ENCODE results near the gene DAPK3.
"Not testable (repeated sequence)": the region's sequence is repeated elsewhere in the genome, so short reads cannot be mapped to it uniquely, and the experiment has no call there.

The DAPK3 gene

DNA sequence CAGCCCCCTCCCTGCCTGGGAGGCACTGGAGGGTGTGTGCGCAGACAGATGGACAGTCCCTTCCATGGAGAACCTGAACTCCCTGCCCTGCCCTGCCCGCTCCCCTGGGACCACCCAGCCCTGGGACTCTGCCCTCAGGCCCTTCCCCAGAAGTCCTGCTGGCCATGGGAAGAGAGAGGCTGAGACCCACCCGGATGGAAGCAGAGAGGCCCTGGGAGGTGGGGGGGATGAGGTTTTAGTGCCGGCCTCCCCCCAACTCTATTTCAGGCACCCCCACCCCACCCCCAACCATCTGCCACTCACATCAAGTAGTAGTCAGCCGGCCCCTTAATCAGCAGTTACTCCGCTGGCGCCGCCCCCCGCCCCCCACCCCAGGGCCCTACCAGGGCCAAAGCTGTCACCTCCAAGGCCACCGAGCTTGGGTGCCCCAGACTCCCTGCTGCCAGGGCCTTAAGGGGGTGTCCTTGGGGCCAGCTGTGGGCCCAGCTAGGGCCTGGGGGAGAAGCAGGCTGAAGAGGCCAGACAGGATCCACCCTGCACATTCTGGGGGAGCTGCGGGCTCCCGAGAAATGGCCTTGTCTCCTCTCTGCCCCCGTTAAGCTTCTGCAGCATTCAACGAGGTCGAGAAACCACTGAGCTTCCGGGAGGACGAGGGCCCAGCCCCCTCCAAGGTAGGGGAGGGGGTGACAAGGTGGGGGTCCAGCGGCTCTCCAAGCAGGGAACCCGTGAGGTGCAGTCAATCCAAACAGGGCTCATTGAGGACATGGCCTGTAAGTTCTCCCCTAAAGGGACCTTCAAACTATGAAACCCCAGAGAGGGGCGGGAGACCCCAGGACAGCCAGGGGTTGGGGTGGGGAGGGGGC lies 20.7 kb downstream of the DAPK3 start:
- Histone ChIP-seq H3K36me3 (peaks cover 15% of the 10 kb centered on the region), H3K27me3 (ENCODE audit: insufficient read depth, low read depth, severe bottlenecking) (no peaks in the 10 kb centered on the region), H3K4me3 (ENCODE audit: low read depth, low read length) (peak overlapping the region; percentile 47), H3K27ac (peak overlapping the region; percentile 92), H3K9me3 (ENCODE audit: severe bottlenecking) (no peaks in the 10 kb centered on the region)
- TF ChIP-seq, protein P1, sequence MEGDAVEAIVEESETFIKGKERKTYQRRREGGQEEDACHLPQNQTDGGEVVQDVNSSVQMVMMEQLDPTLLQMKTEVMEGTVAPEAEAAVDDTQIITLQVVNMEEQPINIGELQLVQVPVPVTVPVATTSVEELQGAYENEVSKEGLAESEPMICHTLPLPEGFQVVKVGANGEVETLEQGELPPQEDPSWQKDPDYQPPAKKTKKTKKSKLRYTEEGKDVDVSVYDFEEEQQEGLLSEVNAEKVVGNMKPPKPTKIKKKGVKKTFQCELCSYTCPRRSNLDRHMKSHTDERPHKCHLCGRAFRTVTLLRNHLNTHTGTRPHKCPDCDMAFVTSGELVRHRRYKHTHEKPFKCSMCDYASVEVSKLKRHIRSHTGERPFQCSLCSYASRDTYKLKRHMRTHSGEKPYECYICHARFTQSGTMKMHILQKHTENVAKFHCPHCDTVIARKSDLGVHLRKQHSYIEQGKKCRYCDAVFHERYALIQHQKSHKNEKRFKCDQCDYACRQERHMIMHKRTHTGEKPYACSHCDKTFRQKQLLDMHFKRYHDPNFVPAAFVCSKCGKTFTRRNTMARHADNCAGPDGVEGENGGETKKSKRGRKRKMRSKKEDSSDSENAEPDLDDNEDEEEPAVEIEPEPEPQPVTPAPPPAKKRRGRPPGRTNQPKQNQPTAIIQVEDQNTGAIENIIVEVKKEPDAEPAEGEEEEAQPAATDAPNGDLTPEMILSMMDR (IDR thresholded peaks at IDR 0.05; ENCODE audit: low read depth, low read length): no peak
- DNase-seq: peak; percentile 79

DNA sequence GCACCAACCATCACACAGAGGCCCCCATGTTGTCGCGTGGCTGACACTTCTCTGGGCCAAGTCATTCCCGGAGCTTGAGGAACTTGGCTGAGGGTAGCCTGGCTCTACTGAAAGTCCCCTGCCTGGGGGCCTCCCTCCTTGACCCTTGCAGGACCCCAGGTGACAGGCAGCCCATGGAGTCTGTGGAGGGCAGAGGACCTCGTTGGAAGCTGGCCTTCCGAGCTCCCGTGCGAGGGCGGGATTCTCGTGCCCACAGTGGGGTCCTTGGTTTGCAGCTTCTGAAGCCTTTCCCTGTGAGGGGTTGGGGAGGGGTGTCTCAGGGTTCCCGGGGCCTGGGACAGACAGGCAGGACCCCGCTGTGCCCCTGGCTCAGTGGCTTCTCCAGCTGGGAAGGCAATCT lies 21.6 kb downstream of the DAPK3 start:
- H3K27ac ChIP-seq: peak overlapping the region; percentile 92
- peaks cover 7% of the 10 kb centered on the region for H3K36me3 ChIP-seq
- TF ChIP-seq, protein P1 (IDR thresholded peaks at IDR 0.05; ENCODE audit: low read depth, low read length): no peak
- no peak for DNase-seq
- no peak overlapping the region for H3K4me3 ChIP-seq (ENCODE audit: low read depth, low read length)
- H3K9me3 ChIP-seq (ENCODE audit: severe bottlenecking): no peaks in the 10 kb centered on the region
- H3K27me3 ChIP-seq (ENCODE audit: insufficient read depth, low read depth, severe bottlenecking): no peaks in the 10 kb centered on the region

DNA sequence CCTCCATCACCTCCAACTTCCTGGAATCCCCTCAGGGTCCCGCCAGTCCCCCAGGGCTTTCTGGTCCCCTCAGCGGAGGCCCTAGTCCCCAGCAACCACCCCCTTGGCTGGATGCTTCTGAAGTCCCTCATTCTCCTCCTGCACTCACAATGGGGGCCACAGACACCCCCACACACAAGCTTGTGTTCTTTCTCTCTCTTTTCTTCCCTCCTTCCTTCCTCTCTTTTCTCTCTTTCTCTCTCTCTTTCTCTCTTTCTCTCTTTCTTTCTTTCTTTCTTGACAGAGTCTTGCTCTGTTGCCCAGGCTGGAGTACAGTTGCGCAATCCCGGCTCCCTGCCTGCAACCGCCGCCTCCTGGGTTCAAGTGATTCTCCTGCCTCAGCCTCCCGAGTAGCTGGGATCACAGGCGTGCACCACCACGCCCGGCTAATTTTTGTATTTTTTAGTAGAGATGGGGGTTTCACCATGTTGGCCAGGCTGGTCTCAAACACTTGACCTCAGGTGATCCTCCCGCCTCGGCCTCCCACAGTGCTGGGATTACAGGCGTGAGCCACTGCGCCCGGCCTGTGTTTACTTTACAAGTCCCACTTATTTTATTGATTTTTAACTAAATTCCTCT lies 23.5 kb downstream of the DAPK3 start:
- H3K9me3 ChIP-seq (ENCODE audit: severe bottlenecking); H3K36me3 ChIP-seq; H3K27ac ChIP-seq; H3K4me3 ChIP-seq (ENCODE audit: low read depth, low read length); H3K27me3 ChIP-seq (ENCODE audit: insufficient read depth, low read depth, severe bottlenecking); DNase-seq: not testable (repeated sequence)

DNA sequence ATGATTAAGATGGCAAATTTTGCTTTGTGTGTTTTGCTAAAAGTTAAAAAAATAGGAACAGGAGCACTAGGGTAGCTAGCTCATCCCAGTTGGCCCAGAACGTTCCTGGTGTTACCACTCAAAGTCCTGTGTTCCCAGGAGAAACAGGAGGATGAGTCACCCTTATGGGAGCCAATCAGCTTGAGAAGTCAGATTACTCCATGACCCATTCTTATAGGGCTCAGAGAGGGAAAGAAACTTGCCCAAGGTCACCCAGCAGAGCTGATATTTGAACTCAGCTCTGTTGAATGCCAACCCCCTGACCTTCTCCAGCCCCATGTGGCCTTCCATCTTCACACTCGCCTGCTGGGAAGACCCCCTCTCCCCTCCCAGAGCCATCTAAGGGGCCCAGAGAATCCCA lies 25.1 kb downstream of the DAPK3 start:
- Histone ChIP-seq H3K9me3 (ENCODE audit: severe bottlenecking) (no peaks in the 10 kb centered on the region), H3K4me3 (ENCODE audit: low read depth, low read length) (no peak overlapping the region), H3K36me3 (no peaks in the 10 kb centered on the region), H3K27ac (no peak overlapping the region), H3K27me3 (ENCODE audit: insufficient read depth, low read depth, severe bottlenecking) (no peaks in the 10 kb centered on the region)
- DNase-seq: no peak
- TF ChIP-seq, protein P1 (IDR thresholded peaks at IDR 0.05; ENCODE audit: low read depth, low read length): no peak

DNA sequence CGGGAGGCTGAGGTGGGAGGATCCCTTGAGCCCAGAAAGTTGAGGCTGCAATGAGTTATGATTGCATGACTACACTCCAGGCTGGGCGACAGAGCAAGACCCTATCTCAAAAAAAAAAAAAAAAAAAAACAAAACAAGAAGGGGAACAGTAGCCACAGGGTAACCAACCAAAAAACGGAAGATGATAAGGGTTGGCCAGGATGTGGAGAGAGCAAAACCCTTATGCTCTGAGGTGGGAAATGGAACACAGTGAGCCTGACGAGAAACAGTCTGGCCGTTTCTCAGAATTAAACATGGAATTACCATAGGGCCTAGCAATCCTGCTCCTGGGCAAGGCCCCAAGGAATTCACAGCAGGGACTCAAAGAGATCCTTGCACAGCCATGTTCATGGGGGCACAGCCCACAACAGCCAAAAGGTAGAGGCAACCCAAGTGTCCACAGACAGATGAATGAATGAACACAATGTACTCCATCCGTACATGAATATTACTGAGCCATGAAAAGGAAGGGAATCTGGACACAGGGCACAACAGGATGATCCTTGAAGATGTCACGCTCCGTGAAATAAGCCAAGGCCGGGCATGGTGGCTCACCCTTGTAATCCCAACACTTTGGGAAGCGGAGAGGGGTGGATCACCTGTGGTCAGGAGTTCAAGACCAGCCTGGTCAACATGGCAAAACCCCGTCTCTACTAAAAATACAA lies 26.7 kb downstream of the DAPK3 start:
- no peak overlapping the region for H3K4me3 ChIP-seq (ENCODE audit: low read depth, low read length)
- TF ChIP-seq, protein P1 (IDR thresholded peaks at IDR 0.05; ENCODE audit: low read depth, low read length): no peak
- no peak overlapping the region for H3K27ac ChIP-seq
- no peaks in the 10 kb centered on the region for H3K36me3 ChIP-seq
- no peak for DNase-seq
- H3K9me3 ChIP-seq (ENCODE audit: severe bottlenecking): no peaks in the 10 kb centered on the region
- no peaks in the 10 kb centered on the region for H3K27me3 ChIP-seq (ENCODE audit: insufficient read depth, low read depth, severe bottlenecking)

DNA sequence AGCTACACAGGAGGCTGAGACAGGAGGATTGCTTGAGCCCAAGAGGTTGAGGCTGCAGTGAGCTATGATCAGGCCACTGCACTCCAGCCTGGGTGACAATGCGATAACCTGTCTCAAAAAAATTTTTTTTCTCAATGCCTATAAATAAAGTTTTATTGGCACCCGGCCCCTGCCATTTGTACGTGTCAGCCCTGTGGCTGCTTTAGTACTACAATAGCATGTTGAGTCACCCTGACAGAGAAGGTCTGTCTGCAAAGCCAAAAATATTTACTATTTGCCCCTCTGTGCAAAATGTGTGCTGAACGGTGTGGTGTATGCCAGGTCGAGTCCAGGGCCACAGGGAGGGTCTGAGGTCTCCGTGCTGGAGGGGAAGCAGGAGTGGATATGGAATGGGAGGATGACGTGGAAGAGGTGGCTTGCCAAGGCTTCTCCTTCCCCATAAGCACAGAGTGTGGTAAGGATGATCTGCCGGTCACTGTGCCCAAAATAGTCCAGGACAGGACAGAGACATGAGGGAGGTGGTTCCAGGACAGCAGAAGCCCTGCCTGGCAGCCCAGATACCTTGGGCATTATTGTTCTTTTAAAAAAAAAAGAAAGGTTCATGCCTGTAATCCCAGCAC lies 28.0 kb downstream of the DAPK3 start:
- Histone ChIP-seq H3K27me3 (ENCODE audit: insufficient read depth, low read depth, severe bottlenecking) (no peaks in the 10 kb centered on the region), H3K36me3 (no peaks in the 10 kb centered on the region), H3K4me3 (ENCODE audit: low read depth, low read length) (no peak overlapping the region), H3K9me3 (ENCODE audit: severe bottlenecking) (no peaks in the 10 kb centered on the region), H3K27ac (no peak overlapping the region)
- DNase-seq: no peak
- TF ChIP-seq, protein P1 (IDR thresholded peaks at IDR 0.05; ENCODE audit: low read depth, low read length): no peak

DNA sequence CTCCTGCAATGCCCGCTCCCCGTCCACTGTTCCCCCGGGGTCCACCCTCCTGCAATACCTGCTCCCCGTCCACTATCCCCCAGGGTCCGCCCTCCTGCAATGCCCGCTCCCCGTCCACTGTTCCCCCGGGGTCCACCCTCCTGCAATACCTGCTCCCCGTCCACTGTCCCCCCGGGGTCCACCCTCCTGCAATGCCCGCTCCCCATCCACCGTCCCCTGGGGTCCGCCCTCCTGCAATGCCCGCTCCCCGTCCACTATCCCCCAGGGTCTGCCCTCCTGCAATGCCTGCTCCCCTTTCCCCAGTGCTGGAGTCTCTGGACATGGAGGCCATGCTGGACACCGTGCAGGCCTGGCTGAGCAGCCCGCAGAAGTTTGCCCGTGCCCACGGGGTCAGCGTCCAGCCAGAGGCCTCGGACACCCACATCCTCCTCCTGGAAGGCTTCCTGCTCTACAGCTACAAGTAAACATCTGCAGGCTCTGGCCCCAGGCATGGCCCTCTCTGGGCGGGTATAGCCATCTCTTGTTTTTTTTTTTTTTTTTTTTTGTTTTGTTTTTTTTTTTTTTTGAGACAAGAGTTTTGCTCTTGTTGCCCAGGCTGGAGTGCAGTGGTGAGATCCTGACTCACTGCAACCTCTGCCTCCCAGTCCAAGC lies 32.5 kb downstream of the DAPK3 start:
- not testable (repeated sequence) for H3K27me3 ChIP-seq (ENCODE audit: insufficient read depth, low read depth, severe bottlenecking); DNase-seq; H3K9me3 ChIP-seq (ENCODE audit: severe bottlenecking); H3K27ac ChIP-seq; H3K4me3 ChIP-seq (ENCODE audit: low read depth, low read length); H3K36me3 ChIP-seq

All from WERI-Rb-1 (cell line).